H1 (cell line): Measurements from ENCODE around the gene SEC24C. TPM values are rescaled to one million over a fixed set of nuclear protein-coding genes. Genes with fewer than 3 reads are reported as not detected.

Experiments used
- CTCF ChIA-PET: fragments of 300-600 bp; sonication (Branson Sonifier 250); formaldehyde crosslinking; loops from one replicate; lab custom pipeline; 2021; ENCODE audit not compliant: partially characterized antibody; lab: Charles Lee
- POLR2A ChIA-PET: fragments of 300-600 bp; sonication (Branson Sonifier 250); formaldehyde crosslinking; loops from one replicate; lab custom pipeline; 2021; ENCODE audit warnings: inconsistent platforms; ENCODE audit not compliant: partially characterized antibody; lab: Charles Lee
- DNase-seq, 2 experiments: peaks; one replicate each; pipeline versions ENCODE4 v3.0.0 to v3.0.0-alpha.2; 2010 to 2022; ENCODE audit warnings: low spot score in 2 of 2, low read depth in 1 of 2, mixed read lengths in 1 of 2
- FAIRE-seq: peaks from 2 replicates; lab custom pipeline; 2011; peaks lifted over from hg19 to GRCh38; lab: Jason Lieb, UNC
- H2AFZ ChIP-seq: 2 replicates; pipeline ENCODE4 v1.8.1; 2012; ENCODE audit warnings: low read length, inconsistent platforms
- H2AK5ac ChIP-seq: 2 replicates; pipeline ENCODE4 v1.6.1; 2013; ENCODE audit warnings: low read depth, low read length
- H2BK120ac ChIP-seq: replicated peaks from 2 replicates; pipeline ENCODE3; 2013; ENCODE audit warnings: low read depth, low read length, inconsistent platforms
- H2BK12ac ChIP-seq: 2 replicates; pipeline ENCODE4 v1.6.1; 2013; ENCODE audit warnings: low read depth, low read length
- H2BK15ac ChIP-seq: 2 replicates; pipeline ENCODE4 v1.6.1; 2013; ENCODE audit warnings: low read length
- H2BK20ac ChIP-seq: 2 replicates; pipeline ENCODE4 v1.6.1; 2013; ENCODE audit warnings: low read length
- H2BK5ac ChIP-seq: 2 replicates; pipeline ENCODE4 v1.6.1; 2013; ENCODE audit warnings: low read depth, low read length
- H3K14ac ChIP-seq: 2 replicates; pipeline ENCODE4 v1.6.1; 2013; ENCODE audit warnings: inconsistent platforms; ENCODE audit not compliant: insufficient read length
- H3K18ac ChIP-seq: 2 replicates; pipeline ENCODE4 v1.6.1; 2013; ENCODE audit warnings: low read length; ENCODE audit errors: extremely low read depth
- H3K23ac ChIP-seq: 2 replicates; pipeline ENCODE4 v1.6.1; 2013; ENCODE audit warnings: inconsistent platforms; ENCODE audit not compliant: insufficient read length
- H3K23me2 ChIP-seq: 2 replicates; pipeline ENCODE4 v1.6.1; 2013; ENCODE audit warnings: low read depth, low read length
- H3K27ac ChIP-seq: 2 replicates; pipeline ENCODE4 v1.6.1; 2011; ENCODE audit warnings: low read depth, low read length, inconsistent platforms
- H3K27me3 ChIP-seq, 4 experiments: replicated peaks in 1 of 4; 1 replicate in 1 of 4; 2 replicates in 3 of 4; pipeline versions ENCODE4 v1.6.1 to v1.8.1; 2011 to 2013; ENCODE audit warnings: low read length in 3 of 4, mild to moderate bottlenecking in 3 of 4, inconsistent platforms in 2 of 4, mixed read lengths in 2 of 4, moderate library complexity in 1 of 4; ENCODE audit not compliant: control insufficient read depth in 3 of 4, insufficient read depth in 3 of 4; ENCODE audit errors: extremely low read depth in 1 of 4
- H3K36me3 ChIP-seq, 4 experiments: 2 replicates each; pipeline versions ENCODE4 v1.6.1 to v1.8.1; 2011 to 2013; ENCODE audit warnings: mild to moderate bottlenecking in 4 of 4, low read length in 3 of 4, moderate library complexity in 2 of 4, control low read depth in 1 of 4, inconsistent platforms in 1 of 4; ENCODE audit not compliant: insufficient read depth in 4 of 4, control insufficient read depth in 2 of 4
- H3K4ac ChIP-seq: replicated peaks from 2 replicates; pipeline ENCODE3; 2013; ENCODE audit warnings: low read length, low read depth, mixed read lengths, inconsistent platforms; ENCODE audit not compliant: insufficient read length
- H3K4me1 ChIP-seq, 4 experiments: replicated peaks in 1 of 4; 1 replicate in 1 of 4; 2 replicates in 3 of 4; pipeline versions ENCODE4 v1.6.1 to v1.8.1; 2011 to 2013; ENCODE audit warnings: low read length in 3 of 4, inconsistent platforms in 2 of 4, mixed read lengths in 1 of 4; ENCODE audit not compliant: insufficient read depth in 4 of 4, control insufficient read depth in 3 of 4
- H3K4me2 ChIP-seq, 2 experiments: 2 replicates each; pipeline versions ENCODE4 v1.6.1 to v1.8.1; 2011 to 2013; ENCODE audit warnings: low read depth in 2 of 2, low read length in 2 of 2, control low read depth in 1 of 2, inconsistent platforms in 1 of 2, mild to moderate bottlenecking in 1 of 2; ENCODE audit not compliant: insufficient read depth in 1 of 2
- H3K4me3 ChIP-seq, 4 experiments: fragments of 200-600, 300-600 bp in 1 of 4; sonication (generic), shearing (Covaris generic), sonication (Bioruptor Twin) in 1 of 4; 2 replicates each; pipeline versions ENCODE4 v1.5.1 to v1.8.1; 2011 to 2016; ENCODE audit warnings: low read length in 4 of 4, low read depth in 3 of 4, control low read depth in 2 of 4, inconsistent platforms in 2 of 4, mild to moderate bottlenecking in 2 of 4, mixed read lengths in 1 of 4, moderate library complexity in 1 of 4; ENCODE audit not compliant: insufficient read depth in 2 of 4; ENCODE audit errors: extremely low read depth in 1 of 4
- H3K56ac ChIP-seq: replicated peaks from 2 replicates; pipeline ENCODE3; 2013; ENCODE audit warnings: low read depth, mild to moderate bottlenecking, mixed read lengths, low read length, inconsistent platforms; ENCODE audit not compliant: insufficient read length
- H3K79me1 ChIP-seq: 2 replicates; pipeline ENCODE4 v1.6.1; 2013; ENCODE audit warnings: low read depth, low read length, control low read depth
- H3K79me2 ChIP-seq, 2 experiments: 2 replicates each; pipeline versions ENCODE4 v1.6.1 to v1.8.1; 2012 to 2013; ENCODE audit warnings: low read length in 2 of 2, mild to moderate bottlenecking in 2 of 2, inconsistent platforms in 1 of 2; ENCODE audit not compliant: insufficient read depth in 2 of 2, control insufficient read depth in 1 of 2
- H3K9ac ChIP-seq, 4 experiments: replicated peaks in 1 of 4; 1 replicate in 1 of 4; 2 replicates in 3 of 4; pipeline versions ENCODE4 v1.6.1 to v1.8.1; 2011 to 2013; ENCODE audit warnings: low read depth in 3 of 4, low read length in 3 of 4, control low read depth in 2 of 4, mild to moderate bottlenecking in 2 of 4, moderate library complexity in 2 of 4, inconsistent platforms in 1 of 4; ENCODE audit errors: extremely low read depth in 1 of 4
- H3K9me3 ChIP-seq, 2 experiments: 2 replicates each; pipeline versions ENCODE4 v1.6.1 to v1.8.1; 2012 to 2013; ENCODE audit warnings: mild to moderate bottlenecking in 2 of 2, moderate library complexity in 2 of 2, control low read depth in 1 of 2, inconsistent platforms in 1 of 2, low read depth in 1 of 2, low read length in 1 of 2, mixed read lengths in 1 of 2; ENCODE audit not compliant: insufficient read depth in 2 of 2
- H4K20me1 ChIP-seq, 2 experiments: replicated peaks in 1 of 2; 2 replicates each; pipeline versions ENCODE3 to v1.8.1; 2011 to 2013; ENCODE audit warnings: inconsistent platforms in 2 of 2, low read length in 2 of 2, mild to moderate bottlenecking in 1 of 2; ENCODE audit not compliant: insufficient read depth in 2 of 2, control insufficient read depth in 1 of 2
- H4K5ac ChIP-seq: 2 replicates; pipeline ENCODE4 v1.6.1; 2013; ENCODE audit warnings: low read length, low read depth, mixed read lengths, inconsistent platforms; ENCODE audit not compliant: insufficient read length
- H4K8ac ChIP-seq: 2 replicates; pipeline ENCODE4 v1.8.0; 2013; ENCODE audit warnings: mild to moderate bottlenecking, moderate library complexity, low read length, inconsistent platforms; ENCODE audit not compliant: insufficient read depth; ENCODE audit errors: extremely low read depth
- H4K91ac ChIP-seq: replicated peaks from 2 replicates; pipeline ENCODE3; 2013; ENCODE audit warnings: low read length, mixed read lengths, inconsistent platforms; ENCODE audit not compliant: insufficient read length
- JUND ChIP-seq: IDR thresholded peaks from 2 replicates; pipeline ENCODE4 v1.6.1; 2011; ENCODE audit warnings: mild to moderate bottlenecking, improper control_type of control experiment, low read length
- KDM1A ChIP-seq: fragments of 200-600, 300-600 bp; sonication (generic); IDR thresholded peaks from 2 replicates; pipeline ENCODE4 v1.7.1; 2016; ENCODE audit warnings: mild to moderate bottlenecking, low read length, borderline replicate concordance
- SAP30 ChIP-seq: fragments of 300-600 bp; sonication (generic); IDR thresholded peaks from 2 replicates; pipeline ENCODE4 v1.7.1; 2012; ENCODE audit warnings: low read length, moderate library complexity, mild to moderate bottlenecking, inconsistent platforms; ENCODE audit not compliant: insufficient read depth, insufficient replicate concordance
- SIRT6 ChIP-seq: IDR thresholded peaks from one replicate; pipeline ENCODE4 v1.7.1; 2012; ENCODE audit warnings: low read length, inconsistent platforms
- SRF ChIP-seq: IDR thresholded peaks from 2 replicates; pipeline ENCODE4 v1.6.1; 2011; ENCODE audit warnings: mild to moderate bottlenecking, low read depth, low read length, moderate library complexity
- WGBS, 2 experiments: shearing (Covaris generic) in 1 of 2; methylation state at CpG; one replicate each; pipeline versions ENCODE4 v1.1.6 to v1.1.7; 2013 to 2015; ENCODE audit warnings: low lambda C conversion rate in 2 of 2, mixed read lengths in 2 of 2, inconsistent platforms in 1 of 2, low coverage in 1 of 2, missing lambda C conversion rate in 1 of 2; ENCODE audit not compliant: insufficient replicate concordance in 2 of 2, insufficient coverage in 1 of 2, insufficient read length in 1 of 2; ENCODE audit errors: extremely low coverage in 1 of 2, missing lambda C conversion rate in 1 of 2; 5-methylcytosine and 5-hydroxymethylcytosine counted together
- polyA plus RNA-seq, 7 experiments: library from polyadenylated mRNA; depleted of rRNA in 3 of 7; stranded (reverse) in 5 of 7; unstranded in 2 of 7; fragments of >200 nt in 5 of 7; fragments of 200-250 nt in 2 of 7; gene quantifications; 1 replicate in 5 of 7; 2 replicates in 1 of 7; 4 replicates in 1 of 7; pipeline versions ENCODE4 v1.2.1 to v1.2.3, GENCODE V29; 2011 to 2013; ENCODE audit warnings: missing spikeins in 2 of 7, mixed read lengths in 2 of 7
- total RNA-seq: library from RNA; stranded (reverse); fragmentation: NEBNext Ultra II Directional; extraction: Animal tissue kit (Norgen Biotek cat#: 25700); gene quantifications from 2 replicates; pipeline ENCODE4 v1.2.1, GENCODE V29; 2021

The SEC24C gene
- total and polyA plus RNA-seq, 2 of the 8 experiments (the other 6 are each of a cell fraction or from before 2014, with no cell fraction given) = 63.2 to 67.4 TPM

DNA sequence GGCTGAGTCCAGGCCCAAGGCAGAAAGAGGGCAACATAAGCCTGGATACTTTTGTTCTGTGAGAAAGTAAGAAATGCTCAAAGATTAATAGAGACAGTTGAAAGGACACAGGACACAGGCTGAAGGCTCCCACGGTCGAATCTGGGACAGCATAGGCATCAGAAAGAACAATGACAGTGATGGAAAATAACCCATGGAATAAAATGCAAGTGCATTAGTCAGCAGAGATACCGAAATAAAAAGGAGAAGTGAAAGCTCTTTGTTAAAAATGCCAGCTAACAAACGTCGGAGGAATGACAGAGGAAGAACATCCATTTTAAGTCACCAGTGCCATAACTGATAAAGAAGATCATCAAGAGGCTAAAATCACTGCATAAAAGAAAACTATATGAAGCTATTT, 26.6 kb upstream of the SEC24C start:
- Histone ChIP-seq H3K9me3 (no peaks in the 10 kb centered on the region), H2AK5ac (no peak overlapping the region), H3K79me2 (no peaks in the 10 kb centered on the region), H4K5ac (no peak overlapping the region), H3K23me2 (no peaks in the 10 kb centered on the region), H3K36me3 (peaks cover 2 to 50% (median 12%) of the 10 kb centered on the region in 4 experiments; a peak in 6 of 8 replicates), H3K23ac (no peak overlapping the region), H2AFZ (no peak overlapping the region), H3K4me1 (no peaks in the 10 kb centered on the region), H4K20me1 (no peaks in the 10 kb centered on the region), H3K4me3 (no peak overlapping the region), H2BK5ac (no peak overlapping the region), H4K91ac (no peak overlapping the region), H2BK120ac (no peak overlapping the region), H3K4me2 (no peak overlapping the region), H3K4ac (no peak overlapping the region), H3K14ac (no peak overlapping the region), H2BK20ac (no peak overlapping the region), H3K9ac (no peak overlapping the region), H3K27ac (no peak overlapping the region), H3K56ac (no peak overlapping the region)
- FAIRE-seq = no peak
- CTCF ChIA-PET = no interaction called here
- 90% methylated on average over 5 of the region's 5 CpGs; no CpG with 5 or more reads in 1 of the 2 experiments for WGBS, 2 experiments
- no peak for DNase-seq
- TF ChIP-seq SIRT6 (no peak), SRF (no peak), KDM1A (no peak), SAP30 (no peak), JUND (no peak)
- TF ChIP-seq, all 59 proteins: peak for 0
- no peak overlapping the region for H4K8ac ChIP-seq
- H2BK12ac ChIP-seq = no peak overlapping the region
- H3K27me3 ChIP-seq = no peaks in the 10 kb centered on the region
- H3K18ac ChIP-seq = no peak overlapping the region
- POLR2A ChIA-PET = interaction anchor here (0.7 kb wide), 1 partner anchor 13 kb away, joined by 3 read pairs; no protein-coding TSS in a partner anchor
- H2BK15ac ChIP-seq = no peak overlapping the region
- H3K79me1 ChIP-seq = no peaks in the 10 kb centered on the region
